GM12865 (cell line): ENCODE measurements around the gene ELF4.

ENCODE experiments used
- DNase-seq: peaks from one replicate; pipeline ENCODE4 v3.0.0; 2010; ENCODE audit warnings: low read depth
- H3K4me3 ChIP-seq: 2 replicates; pipeline ENCODE4 v1.5.1; 2011; ENCODE audit warnings: mild to moderate bottlenecking, low read depth, low read length, control low read depth
- CTCF ChIP-seq: IDR thresholded peaks from 2 replicates; pipeline ENCODE4 v1.5.1; 2011; ENCODE audit warnings: low read length, control low read depth, low read depth, inconsistent platforms; ENCODE audit not compliant: insufficient read depth; ENCODE audit errors: missing control alignments

ELF4 gene

GRCh38 chrX:130039847-130040246 lies 70.5 kb downstream of the ELF4 start:
- H3K4me3 ChIP-seq = no peak overlapping the region
- no peak for DNase-seq
- TF ChIP-seq CTCF = no peak

- DNase-seq = no peak
- no peak overlapping the region for H3K4me3 ChIP-seq
- no peak for TF ChIP-seq CTCF
These were observed 76.1 kb downstream of the ELF4 start for GRCh38 chrX:130034178-130034577.

GRCh38 chrX:130032552-130032951 lies 77.7 kb downstream of the ELF4 start:
- TF ChIP-seq CTCF = no peak
- DNase-seq = no peak
- no peak overlapping the region for H3K4me3 ChIP-seq

GRCh38 chrX:130030826-130031225 lies 79.5 kb downstream of the ELF4 start:
- no peak for DNase-seq
- H3K4me3 ChIP-seq = no peak overlapping the region
- TF ChIP-seq CTCF = no peak

GRCh38 chrX:130028196-130028595 lies 82.1 kb downstream of the ELF4 start:
- H3K4me3 ChIP-seq = no peak overlapping the region
- peak; percentile 68 for TF ChIP-seq CTCF
- peak; percentile 57 for DNase-seq

- DNase-seq = no peak
- no peak for TF ChIP-seq CTCF
These were observed 82.7 kb downstream of the ELF4 start for GRCh38 chrX:130027569-130027968.

GRCh38 chrX:130025256-130025655 lies 85.0 kb downstream of the ELF4 start:
- no peak for TF ChIP-seq CTCF
- DNase-seq = no peak
- H3K4me3 ChIP-seq = no peak overlapping the region

More at GRCh38 chrX:130027569-130027968, 82.7 kb downstream of the ELF4 start:
- H3K4me3 ChIP-seq = no peak overlapping the region
